MM.1S (cell line): Measurements from ENCODE around the gene THUMPD3.

Experiments used
- CTCF ChIP-seq: fragments of 300-600 bp; sonication (generic); IDR thresholded peaks from 2 replicates; pipeline ENCODE4 v1.5.1; 2016; ENCODE audit warnings: antibody characterized with exemption, low read length, mixed read lengths
- EZH2 ChIP-seq: fragments of 300-600 bp; sonication (generic); optimal IDR thresholded peaks from 2 replicates; pipeline ENCODE3; 2017; ENCODE audit warnings: low read depth, mild to moderate bottlenecking, antibody characterized with exemption, low read length, mixed read lengths

GRCh38 chr3:9388142-9388541 is 25.3 kb downstream of the THUMPD3 start:
- no peak for TF ChIP-seq CTCF
- TF ChIP-seq EZH2: no peak
